ENCODE results near the gene TRIM3.

TRIM3 gene

DNA sequence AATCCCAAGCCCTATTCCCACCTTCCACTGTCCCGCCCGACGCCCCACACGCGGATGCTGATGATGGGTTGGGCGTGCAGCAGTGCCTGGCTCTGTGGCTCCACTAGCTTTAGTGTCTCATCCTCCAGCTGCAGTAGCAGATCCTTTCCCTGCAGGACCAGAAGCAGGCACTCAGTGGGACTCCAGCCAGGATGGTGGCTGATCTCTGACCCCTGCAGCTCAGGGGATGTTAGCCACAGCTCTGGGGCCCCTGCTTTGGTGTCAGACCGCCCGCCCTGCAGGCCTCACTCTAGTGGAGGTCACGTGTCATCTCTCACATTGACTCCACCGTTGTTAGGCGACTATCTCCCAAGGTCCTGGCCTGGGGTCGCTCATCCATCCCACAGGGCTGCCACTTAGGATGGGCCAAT lies 71.7 kb downstream of the TRIM3 start:
- Histone ChIP-seq H3K9me3 (ENCODE audit: control insufficient read depth, insufficient read depth, low read depth, low read length) (no peaks in the 10 kb centered on the region), H3K27ac (ENCODE audit: low read depth, low read length) (no peak overlapping the region), H3K27me3 (ENCODE audit: control insufficient read depth, insufficient read depth, low read length) (no peaks in the 10 kb centered on the region), H3K9ac (ENCODE audit: low read length) (no peak overlapping the region), H3K4me1 (ENCODE audit: control insufficient read depth, insufficient read depth, low read length) (peaks cover 10% of the 10 kb centered on the region; the same call in 1 of the 2 replicates), H3K4me3 (ENCODE audit: low read depth, low read length) (no peak overlapping the region), H3K36me3 (ENCODE audit: control insufficient read depth, insufficient read depth, low read length) (peaks cover 16% of the 10 kb centered on the region)

DNA sequence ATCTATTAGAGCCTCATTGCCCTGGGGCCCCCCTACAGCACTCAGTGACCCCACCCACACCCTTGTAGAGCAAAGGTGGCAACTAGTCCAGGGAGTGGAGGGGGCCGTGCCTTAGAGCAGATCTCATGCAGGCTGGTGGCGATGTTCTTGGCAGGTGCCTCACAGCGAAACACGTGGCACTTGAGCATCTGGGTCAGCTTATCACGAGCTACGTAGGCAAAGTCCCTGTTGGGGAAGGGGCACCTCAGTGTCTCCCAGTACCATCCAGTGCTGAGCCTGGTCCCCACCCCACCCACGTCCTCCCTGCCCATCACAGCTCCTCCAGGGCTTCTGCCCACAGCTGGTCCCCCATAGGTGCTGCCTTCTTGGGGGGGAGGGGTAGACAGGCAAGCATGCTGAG lies 72.3 kb downstream of the TRIM3 start:
- no peaks in the 10 kb centered on the region for H3K27me3 ChIP-seq (ENCODE audit: control insufficient read depth, insufficient read depth, low read length)
- peaks cover 10% of the 10 kb centered on the region; the same call in 1 of the 2 replicates for H3K4me1 ChIP-seq (ENCODE audit: control insufficient read depth, insufficient read depth, low read length)
- peaks cover 19% of the 10 kb centered on the region for H3K36me3 ChIP-seq (ENCODE audit: control insufficient read depth, insufficient read depth, low read length)
- no peak overlapping the region for H3K27ac ChIP-seq (ENCODE audit: low read depth, low read length)
- H3K9me3 ChIP-seq (ENCODE audit: control insufficient read depth, insufficient read depth, low read depth, low read length): no peaks in the 10 kb centered on the region
- no peak overlapping the region for H3K4me3 ChIP-seq (ENCODE audit: low read depth, low read length)
- H3K9ac ChIP-seq (ENCODE audit: low read length): no peak overlapping the region

DNA sequence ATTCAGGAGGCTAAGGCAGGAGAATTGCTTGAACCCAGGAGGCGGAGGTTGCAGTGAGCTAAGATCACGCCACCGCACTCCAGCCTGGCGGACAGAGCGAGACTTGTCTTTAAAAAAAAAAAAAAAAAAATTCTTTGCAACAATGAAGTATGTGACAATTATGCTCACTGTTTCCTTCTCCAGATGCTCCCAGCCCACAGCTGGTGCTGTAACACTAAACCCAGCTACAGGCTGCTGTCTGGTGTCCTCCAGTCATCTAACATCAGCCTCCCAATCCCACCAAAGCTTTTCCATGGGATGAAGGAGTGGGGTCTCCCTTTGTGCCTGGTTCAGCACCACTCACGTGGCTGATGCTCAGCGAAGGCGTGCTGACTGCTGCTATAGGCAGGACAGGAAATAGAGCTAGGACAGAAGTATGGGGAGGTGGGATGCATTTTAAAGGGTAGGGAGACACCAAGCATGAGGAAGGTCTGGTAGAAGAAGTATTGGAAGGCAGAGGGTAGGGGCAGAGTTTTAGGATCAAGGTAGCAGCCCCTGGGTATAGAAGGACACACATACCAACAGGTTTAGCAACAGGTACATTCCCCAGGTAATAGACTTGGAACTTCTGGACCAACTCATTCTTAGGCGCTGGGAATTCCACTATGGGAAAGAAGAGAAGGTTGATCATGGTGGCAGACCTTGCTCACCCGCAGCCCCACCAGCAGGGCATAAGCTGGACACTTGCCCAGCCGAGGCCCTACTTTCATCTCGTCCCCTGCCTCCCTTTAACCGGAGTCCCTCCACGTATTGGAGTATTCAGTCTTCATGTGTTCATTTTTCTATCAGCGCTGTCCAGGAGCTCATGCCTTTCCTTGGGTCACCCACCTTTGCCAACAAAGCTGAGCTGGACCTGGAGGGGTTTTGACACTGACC lies 73.1 kb downstream of the TRIM3 start:
- Histone ChIP-seq H3K9ac (ENCODE audit: low read length) (no peak overlapping the region), H3K27me3 (ENCODE audit: control insufficient read depth, insufficient read depth, low read length) (no peaks in the 10 kb centered on the region), H3K4me1 (ENCODE audit: control insufficient read depth, insufficient read depth, low read length) (peaks cover 10% of the 10 kb centered on the region; the same call in 1 of the 2 replicates), H3K27ac (ENCODE audit: low read depth, low read length) (no peak overlapping the region), H3K9me3 (ENCODE audit: control insufficient read depth, insufficient read depth, low read depth, low read length) (no peaks in the 10 kb centered on the region), H3K36me3 (ENCODE audit: control insufficient read depth, insufficient read depth, low read length) (peaks cover 19% of the 10 kb centered on the region), H3K4me3 (ENCODE audit: low read depth, low read length) (no peak overlapping the region)

All from HUES6 (cell line).